Measurements from ENCODE around the gene CRYBG1.

- TF ChIP-seq CTCF (IDR thresholded peaks at IDR 0.05) (no peak), EZH2 (IDR thresholded peaks at IDR 0.05) (no peak), EZH2phosphoT487 (IDR thresholded peaks at IDR 0.05) (no peak)
Observed at GRCh38 chr6:106369739-106370138, 9.2 kb downstream of the CRYBG1 start.

All from neural progenitor cell (in vitro differentiated cells).